Lung (tissue), 12 donors: ENCODE data around the gene ETFA. TPM values are rescaled to one million over a fixed set of nuclear protein-coding genes. Genes with fewer than 3 reads are reported as not detected.

Experiments
- ATAC-seq: fragments of 200-7000 bp; cut with Tn5 transposase; one replicate; pipeline ENCODE4 v1.9.1; 2020; ENCODE audit warnings: moderate number of reproducible peaks; ENCODE audit not compliant: insufficient read depth, low FRiP score
- DNase-seq, 3 donors: peaks; one replicate each; pipeline ENCODE4 v3.0.0-alpha.2; 2013 to 2017
- H3K27ac ChIP-seq, 2 donors: one replicate each; pipeline ENCODE4 v1.5.1; 2013; ENCODE audit warnings: mild to moderate bottlenecking in 2 of 2, moderate library complexity in 2 of 2, control low read depth in 1 of 2, inconsistent platforms in 1 of 2, low read depth in 1 of 2, low read length in 1 of 2
- H3K27me3 ChIP-seq, 3 donors: one replicate each; pipeline ENCODE4 v1.5.1; 2013; ENCODE audit warnings: low read length in 2 of 3; ENCODE audit not compliant: control insufficient read depth in 3 of 3, insufficient read depth in 3 of 3
- H3K36me3 ChIP-seq, 4 donors: one replicate each; pipeline ENCODE4 v1.5.1; 2013; ENCODE audit warnings: low read length in 4 of 4, mild to moderate bottlenecking in 1 of 4, moderate library complexity in 1 of 4; ENCODE audit not compliant: control insufficient read depth in 4 of 4, insufficient read depth in 4 of 4
- H3K4me1 ChIP-seq, 5 donors: one replicate each; pipeline ENCODE4 v1.5.1; 2013; ENCODE audit warnings: low read length in 5 of 5, mild to moderate bottlenecking in 2 of 5, moderate library complexity in 1 of 5; ENCODE audit not compliant: control insufficient read depth in 5 of 5, insufficient read depth in 5 of 5
- H3K4me3 ChIP-seq: one replicate; pipeline ENCODE4 v1.5.1; 2013; ENCODE audit warnings: mild to moderate bottlenecking, control low read depth, moderate library complexity
- H3K9ac ChIP-seq, 2 donors: one replicate each; pipeline ENCODE4 v1.5.1; 2013; ENCODE audit warnings: low read length in 2 of 2, control low read depth in 1 of 2; ENCODE audit not compliant: insufficient read depth in 1 of 2
- H3K9me3 ChIP-seq, 4 donors: one replicate each; pipeline ENCODE4 v1.5.1; 2013; ENCODE audit warnings: low read length in 3 of 4, mild to moderate bottlenecking in 1 of 4, moderate library complexity in 1 of 4; ENCODE audit not compliant: control insufficient read depth in 4 of 4, insufficient read depth in 3 of 4
- WGBS, 2 donors: extraction: QIAGEN DNeasy Blood & Tissue Kit; methylation state at CpG; one replicate each; pipeline ENCODE4 v1.1.7; 2013; 5-methylcytosine and 5-hydroxymethylcytosine counted together
- polyA plus RNA-seq, 2 donors: library from polyadenylated mRNA; stranded (reverse); fragments of 200-250 nt; gene quantifications; one replicate each; pipeline ENCODE4 v1.2.1, GENCODE V29; 2013
- total RNA-seq, 2 donors: library from RNA; depleted of rRNA in 1 of 2; stranded (reverse); fragments of >200 nt in 1 of 2; gene quantifications; one replicate each; pipeline ENCODE4 v1.2.1, GENCODE V29; 2014 to 2021
- TF ChIP-seq, protein P1 (sequence below): IDR thresholded peaks from 2 replicates; pipeline ENCODE4 v1.5.1; 2012; ENCODE audit warnings: mild to moderate bottlenecking; ENCODE audit errors: control extremely low read depth, extremely low read depth
- donor health status: control.
- donor health status: control.
- donor health status: Bipolar disorder and iron deficiency.
- donor health status: healthy.
- donor health status: DM: yes; HTN: yes; CAD: no.

The ETFA gene
- total and polyA plus RNA-seq, 4 donors: 54.5 to 96.4 (median 83.8) TPM

- ATAC-seq: no peak
- H3K9ac ChIP-seq: no peak overlapping the region
- no peak overlapping the region for H3K27ac ChIP-seq
- H3K27me3 ChIP-seq: peaks cover 10 to 66% (median 60%) of the 10 kb centered on the region in 3 donors
- 8 to 12% methylated on average over 74 of the region's 74 CpGs for WGBS, 2 donors
- peaks cover 0 to 7% (median 0%) of the 10 kb centered on the region in 4 donors for H3K9me3 ChIP-seq
- TF ChIP-seq, protein P1, sequence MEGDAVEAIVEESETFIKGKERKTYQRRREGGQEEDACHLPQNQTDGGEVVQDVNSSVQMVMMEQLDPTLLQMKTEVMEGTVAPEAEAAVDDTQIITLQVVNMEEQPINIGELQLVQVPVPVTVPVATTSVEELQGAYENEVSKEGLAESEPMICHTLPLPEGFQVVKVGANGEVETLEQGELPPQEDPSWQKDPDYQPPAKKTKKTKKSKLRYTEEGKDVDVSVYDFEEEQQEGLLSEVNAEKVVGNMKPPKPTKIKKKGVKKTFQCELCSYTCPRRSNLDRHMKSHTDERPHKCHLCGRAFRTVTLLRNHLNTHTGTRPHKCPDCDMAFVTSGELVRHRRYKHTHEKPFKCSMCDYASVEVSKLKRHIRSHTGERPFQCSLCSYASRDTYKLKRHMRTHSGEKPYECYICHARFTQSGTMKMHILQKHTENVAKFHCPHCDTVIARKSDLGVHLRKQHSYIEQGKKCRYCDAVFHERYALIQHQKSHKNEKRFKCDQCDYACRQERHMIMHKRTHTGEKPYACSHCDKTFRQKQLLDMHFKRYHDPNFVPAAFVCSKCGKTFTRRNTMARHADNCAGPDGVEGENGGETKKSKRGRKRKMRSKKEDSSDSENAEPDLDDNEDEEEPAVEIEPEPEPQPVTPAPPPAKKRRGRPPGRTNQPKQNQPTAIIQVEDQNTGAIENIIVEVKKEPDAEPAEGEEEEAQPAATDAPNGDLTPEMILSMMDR: no peak
- H3K4me1 ChIP-seq: peaks cover 4 to 18% (median 13%) of the 10 kb centered on the region in 5 donors
- H3K36me3 ChIP-seq: peaks cover 0 to 5% (median under 1%) of the 10 kb centered on the region in 4 donors
- peak in 2 of 3 donors; percentile 33 to 54 for DNase-seq
- no peak overlapping the region for H3K4me3 ChIP-seq
Measured at GRCh38 chr15:76346669-76347481, 35.6 kb upstream of the ETFA start.

GRCh38 chr15:76345880-76346668, 34.8 kb upstream of the ETFA start:
- Histone ChIP-seq H3K27ac (no peak overlapping the region), H3K4me1 (peaks cover 4 to 25% (median 17%) of the 10 kb centered on the region in 5 donors), H3K9me3 (peaks cover 0 to 9% (median 0%) of the 10 kb centered on the region in 4 donors), H3K36me3 (peaks cover 0 to 3% (median under 1%) of the 10 kb centered on the region in 4 donors), H3K9ac (no peak overlapping the region), H3K4me3 (peak overlapping the region; percentile 7), H3K27me3 (peaks cover 10 to 74% (median 65%) of the 10 kb centered on the region in 3 donors)
- 2 to 4% methylated on average over 63 to 65 of the region's 65 CpGs for WGBS, 2 donors
- TF ChIP-seq, protein P1: no peak
- no peak for ATAC-seq
- DNase-seq: peak in 2 of 3 donors; percentile 23 to 29

- WGBS, 2 donors: 14 to 17% methylated on average over 7 of the region's 7 CpGs
- peaks cover 4 to 30% (median 17%) of the 10 kb centered on the region in 5 donors for H3K4me1 ChIP-seq
- TF ChIP-seq, protein P1: no peak
Measured at GRCh38 chr15:76345583-76345879, 34.3 kb upstream of the ETFA start.

More at GRCh38 chr15:76345583-76345879, 34.3 kb upstream of the ETFA start:
- no peak overlapping the region for H3K9ac ChIP-seq
- H3K27ac ChIP-seq: no peak overlapping the region
- H3K9me3 ChIP-seq: peaks cover 0 to 12% (median 0%) of the 10 kb centered on the region in 4 donors
- no peak overlapping the region for H3K4me3 ChIP-seq
- H3K27me3 ChIP-seq: peaks cover 14 to 80% (median 69%) of the 10 kb centered on the region in 3 donors
- DNase-seq (peak in 1 of 3 donors; percentile 13), ATAC-seq (no peak)
- peaks cover 0 to 2% (median under 1%) of the 10 kb centered on the region in 4 donors for H3K36me3 ChIP-seq
